Fibroblast of pulmonary artery (primary cell): ENCODE measurements around the gene AK1.

Experiments used
- DNase-seq: peaks from one replicate; pipeline ENCODE4 v3.0.0-alpha.2; 2010; ENCODE audit warnings: low read depth
- H3K4me3 ChIP-seq: replicated peaks from 2 replicates; pipeline ENCODE4 v1.5.1; 2011; ENCODE audit warnings: low read depth, mild to moderate bottlenecking, control low read depth, low read length, moderate library complexity
- CTCF ChIP-seq: IDR thresholded peaks from 2 replicates; pipeline ENCODE4 v1.5.1; 2011; ENCODE audit warnings: mild to moderate bottlenecking, control low read depth, low read length, inconsistent platforms; ENCODE audit errors: missing control alignments

The AK1 gene

GRCh38 chr9:127903557-127904475 is 26.3 kb upstream of the AK1 start:
- DNase-seq: no peak
- TF ChIP-seq CTCF: no peak
- no peak overlapping the region for H3K4me3 ChIP-seq

- peak within 1 kb of the TSS; percentile 90 for H3K4me3 ChIP-seq
- peak; percentile 73 for DNase-seq
Measured at GRCh38 chr9:127899128-127899943, 21.9 kb upstream of the AK1 start, which contains the start of gene ST6GALNAC6. Gene ST6GALNAC6 (minus strand): TSS chr9:127899603. CDS start chr9:127897981, 1,622 bp downstream.

GRCh38 chr9:127898433-127899127 is 21.1 kb upstream of the AK1 start:
- peak; percentile 93 for DNase-seq
- no peak for TF ChIP-seq CTCF
- peak overlapping the region; percentile 90 for H3K4me3 ChIP-seq

More at GRCh38 chr9:127899128-127899943, 21.9 kb upstream of the AK1 start, which contains the start of gene ST6GALNAC6:
- no peak for TF ChIP-seq CTCF

GRCh38 chr9:127897193-127897692 is 19.8 kb upstream of the AK1 start:
- peak overlapping the region; percentile 90 for H3K4me3 ChIP-seq
- peak; percentile 89 for DNase-seq
- no peak for TF ChIP-seq CTCF

GRCh38 chr9:127896395-127897192 is 19.1 kb upstream of the AK1 start:
- peak overlapping the region; percentile 45 for H3K4me3 ChIP-seq
- DNase-seq: no peak
- no peak for TF ChIP-seq CTCF

GRCh38 chr9:127895811-127896210 is 18.3 kb upstream of the AK1 start:
- no peak for TF ChIP-seq CTCF

More at GRCh38 chr9:127895811-127896210, 18.3 kb upstream of the AK1 start:
- no peak for DNase-seq
- H3K4me3 ChIP-seq: no peak overlapping the region
